HepG2 (cell line): ENCODE results near the gene ADGRB2. TPM values are rescaled to one million over a fixed set of nuclear protein-coding genes. Genes with fewer than 3 reads are reported as not detected.

ENCODE experiments used
- HNF4A ChIP-seq: sonication (generic); formaldehyde crosslinking; IDR thresholded peaks from 2 replicates; pipeline ENCODE4 v1.4.0; 2020; ENCODE audit warnings: missing genetic modification reagents
- HOXA7 ChIP-seq: sonication (generic); formaldehyde crosslinking; IDR thresholded peaks from 2 replicates; pipeline ENCODE4 v1.8.1; 2022; ENCODE audit warnings: mild to moderate bottlenecking, missing genetic modification reagents, moderate library complexity
- IRF2 ChIP-seq: IDR thresholded peaks from 2 replicates; pipeline ENCODE4 v1.6.1; 2018; ENCODE audit warnings: missing genetic modification reagents, missing compliant biosample characterization
- KDM6A ChIP-seq: IDR thresholded peaks from 2 replicates; pipeline ENCODE4 v1.6.1; 2016; ENCODE audit warnings: low read depth
- MAFG ChIP-seq: sonication (generic); formaldehyde crosslinking; IDR thresholded peaks from 2 replicates; pipeline ENCODE4 v1.5.1; 2020; ENCODE audit warnings: mild to moderate bottlenecking, missing genetic modification reagents
- NR2F2 ChIP-seq: IDR thresholded peaks from 2 replicates; pipeline ENCODE4 v1.6.1; 2012; ENCODE audit warnings: low read depth, inconsistent platforms, borderline replicate concordance
- REPIN1 ChIP-seq: sonication (generic); formaldehyde crosslinking; IDR thresholded peaks from 2 replicates; pipeline ENCODE4 v1.8.0; 2022; ENCODE audit warnings: missing genetic modification reagents, low read depth, mild to moderate bottlenecking, borderline replicate concordance
- SIN3B ChIP-seq: fragments of 150-350 bp; IDR thresholded peaks from 2 replicates; pipeline ENCODE4 v1.6.1; 2014; ENCODE audit warnings: low read length
- SMYD3 ChIP-seq: sonication (generic); formaldehyde crosslinking; IDR thresholded peaks from 2 replicates; pipeline ENCODE4 v1.8.1; 2023; ENCODE audit warnings: mild to moderate bottlenecking, missing genetic modification reagents
- TCF12 ChIP-seq, 2 experiments: fragments of 450-650 bp in 1 of 2; sonication (generic) in 1 of 2; formaldehyde crosslinking in 1 of 2; IDR thresholded peaks; 2 replicates each; pipeline versions ENCODE4 v1.6.1 to v1.8.0; 2017 to 2022; ENCODE audit warnings: antibody characterized with exemption in 1 of 2, mild to moderate bottlenecking in 1 of 2, missing genetic modification reagents in 1 of 2, moderate library complexity in 1 of 2
- TCF7L2 ChIP-seq: IDR thresholded peaks from 2 replicates; pipeline ENCODE4 v1.6.1; 2011; ENCODE audit warnings: mild to moderate bottlenecking, low read depth, low read length, moderate library complexity
- ZBTB7A ChIP-seq: sonication (generic); formaldehyde crosslinking; IDR thresholded peaks from 2 replicates; pipeline ENCODE4 v1.8.0; 2022; ENCODE audit warnings: mild to moderate bottlenecking, missing genetic modification reagents
- ZBTB7B ChIP-seq: sonication (generic); formaldehyde crosslinking; IDR thresholded peaks from 2 replicates; pipeline ENCODE4 v1.4.0; 2020; ENCODE audit warnings: missing genetic modification reagents
- ZEB1 ChIP-seq: IDR thresholded peaks from 2 replicates; pipeline ENCODE4 v1.6.1; 2012; ENCODE audit warnings: mild to moderate bottlenecking, low read depth, inconsistent platforms; ENCODE audit not compliant: insufficient replicate concordance
- ZFP82 ChIP-seq: sonication (generic); formaldehyde crosslinking; IDR thresholded peaks from 2 replicates; pipeline ENCODE4 v1.5.1; 2020; ENCODE audit warnings: mild to moderate bottlenecking, missing genetic modification reagents, borderline replicate concordance
- polyA plus RNA-seq, 8 experiments: library from polyadenylated mRNA; depleted of rRNA in 3 of 8; stranded (reverse) in 7 of 8; unstranded in 1 of 8; fragments of >200 nt; fragmentation: Illumina TruSeq in 4 of 8; extraction: Trizol in 4 of 8; gene quantifications; 2 replicates each; pipeline versions ENCODE4 v1.2.1 to v1.2.3, GENCODE V29; 2011 to 2016; ENCODE audit warnings: low read depth in 4 of 8, missing spikeins in 1 of 8, mixed read lengths in 1 of 8; ENCODE audit not compliant: insufficient read depth in 1 of 8
- total RNA-seq, 5 experiments: library from RNA; depleted of rRNA; stranded (reverse); fragments of >200 nt; fragmentation: Illumina TruSeq; extraction: Trizol; gene quantifications; 2 replicates each; pipeline ENCODE4 v1.2.3, GENCODE V29; 2016; ENCODE audit warnings: low read depth in 1 of 5
- TF ChIP-seq, protein P1 (sequence below): sonication (generic); formaldehyde crosslinking; conservative IDR thresholded peaks from 2 replicates; pipeline ENCODE4 v1.8.0; 2022; ENCODE audit warnings: mild to moderate bottlenecking, moderate library complexity, missing genetic modification reagents
- TF ChIP-seq, protein P2 (sequence below): sonication (generic); formaldehyde crosslinking; IDR thresholded peaks from 2 replicates; pipeline ENCODE4 v1.5.0; 2020; ENCODE audit warnings: missing genetic modification reagents, mild to moderate bottlenecking, borderline replicate concordance
- TF ChIP-seq, protein P3 (sequence below): sonication (generic); formaldehyde crosslinking; IDR thresholded peaks from 2 replicates; pipeline ENCODE4 v1.4.0; 2020; ENCODE audit warnings: missing genetic modification reagents
- TF ChIP-seq, protein P4 (sequence below): sonication (generic); formaldehyde crosslinking; IDR thresholded peaks from 2 replicates; pipeline ENCODE4 v1.4.0; 2020; ENCODE audit warnings: mild to moderate bottlenecking, missing genetic modification reagents
- TF ChIP-seq, protein P5 (sequence below): sonication (generic); formaldehyde crosslinking; conservative IDR thresholded peaks from 2 replicates; pipeline ENCODE4 v1.4.0; 2020; ENCODE audit warnings: mild to moderate bottlenecking, missing genetic modification reagents, moderate library complexity

ADGRB2 gene
- total and polyA plus RNA-seq, 2 of the 13 experiments (the other 11 are each of a cell fraction or from before 2014, with no cell fraction given): 0.03 to 0.09 TPM

DNA sequence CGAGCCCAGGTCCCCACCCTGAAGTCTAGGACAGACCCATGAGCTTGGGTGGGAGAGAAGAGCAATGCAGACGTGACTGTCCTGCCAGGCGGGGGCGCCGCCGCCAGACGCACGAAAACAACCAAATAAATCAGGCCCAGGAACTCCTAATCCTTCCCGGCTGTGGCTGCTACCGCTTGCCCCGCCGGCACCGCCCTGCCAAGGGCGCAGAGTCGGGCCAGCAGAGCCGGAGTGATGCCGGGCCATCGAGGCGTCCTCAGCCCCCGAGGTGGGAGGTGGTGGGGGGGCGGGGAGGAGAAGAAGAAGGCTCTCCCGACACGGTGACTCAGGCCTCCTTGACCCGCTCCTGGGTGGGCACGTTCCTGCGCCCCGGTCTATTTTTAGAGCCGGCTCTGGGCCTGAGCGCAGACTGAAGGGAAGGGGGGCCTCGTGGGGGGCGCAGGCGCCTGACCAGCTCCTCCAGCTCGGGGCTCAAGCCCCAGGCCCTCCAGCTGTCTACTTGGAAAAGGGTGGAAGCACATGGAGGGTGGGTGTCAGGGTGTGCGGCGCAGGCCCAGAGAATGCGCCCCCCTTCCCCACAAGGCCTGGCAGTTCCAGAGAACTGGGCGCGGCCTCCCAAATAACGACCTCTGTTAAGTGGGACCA, 49.6 kb downstream of the ADGRB2 start (continued):
- TF ChIP-seq, protein P1, sequence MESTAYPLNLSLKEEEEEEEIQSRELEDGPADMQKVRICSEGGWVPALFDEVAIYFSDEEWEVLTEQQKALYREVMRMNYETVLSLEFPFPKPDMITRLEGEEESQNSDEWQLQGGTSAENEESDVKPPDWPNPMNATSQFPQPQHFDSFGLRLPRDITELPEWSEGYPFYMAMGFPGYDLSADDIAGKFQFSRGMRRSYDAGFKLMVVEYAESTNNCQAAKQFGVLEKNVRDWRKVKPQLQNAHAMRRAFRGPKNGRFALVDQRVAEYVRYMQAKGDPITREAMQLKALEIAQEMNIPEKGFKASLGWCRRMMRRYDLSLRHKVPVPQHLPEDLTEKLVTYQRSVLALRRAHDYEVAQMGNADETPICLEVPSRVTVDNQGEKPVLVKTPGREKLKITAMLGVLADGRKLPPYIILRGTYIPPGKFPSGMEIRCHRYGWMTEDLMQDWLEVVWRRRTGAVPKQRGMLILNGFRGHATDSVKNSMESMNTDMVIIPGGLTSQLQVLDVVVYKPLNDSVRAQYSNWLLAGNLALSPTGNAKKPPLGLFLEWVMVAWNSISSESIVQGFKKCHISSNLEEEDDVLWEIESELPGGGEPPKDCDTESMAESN: no peak
- TF ChIP-seq REPIN1 (CRISPR knock-in tag) (no peak), SMYD3 (no peak), HOXA7 (CRISPR knock-in tag) (no peak), ZBTB7B (CRISPR knock-in tag) (no peak), SIN3B (no peak), HNF4A (CRISPR knock-in tag) (no peak), NR2F2 (no peak), KDM6A (no peak), TCF12 (IDR thresholded peaks at IDR 0.05) (no peak), TCF12 (CRISPR knock-in tag; IDR thresholded peaks at IDR 0.05) (peak; percentile 33; the same call in 1 of the 2 replicates), MAFG (CRISPR knock-in tag) (no peak), ZFP82 (CRISPR knock-in tag) (no peak), IRF2 (CRISPR knock-in tag) (no peak), ZBTB7A (CRISPR knock-in tag) (no peak), ZEB1 (no peak), TCF7L2 (no peak)
- TF ChIP-seq, protein P2, sequence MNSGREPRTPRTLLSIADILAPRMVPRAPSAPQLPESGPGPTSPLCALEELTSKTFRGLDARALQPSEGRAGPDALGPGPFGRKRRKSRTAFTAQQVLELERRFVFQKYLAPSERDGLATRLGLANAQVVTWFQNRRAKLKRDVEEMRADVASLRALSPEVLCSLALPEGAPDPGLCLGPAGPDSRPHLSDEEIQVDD (CRISPR knock-in tag): no peak
- TF ChIP-seq, protein P3, sequence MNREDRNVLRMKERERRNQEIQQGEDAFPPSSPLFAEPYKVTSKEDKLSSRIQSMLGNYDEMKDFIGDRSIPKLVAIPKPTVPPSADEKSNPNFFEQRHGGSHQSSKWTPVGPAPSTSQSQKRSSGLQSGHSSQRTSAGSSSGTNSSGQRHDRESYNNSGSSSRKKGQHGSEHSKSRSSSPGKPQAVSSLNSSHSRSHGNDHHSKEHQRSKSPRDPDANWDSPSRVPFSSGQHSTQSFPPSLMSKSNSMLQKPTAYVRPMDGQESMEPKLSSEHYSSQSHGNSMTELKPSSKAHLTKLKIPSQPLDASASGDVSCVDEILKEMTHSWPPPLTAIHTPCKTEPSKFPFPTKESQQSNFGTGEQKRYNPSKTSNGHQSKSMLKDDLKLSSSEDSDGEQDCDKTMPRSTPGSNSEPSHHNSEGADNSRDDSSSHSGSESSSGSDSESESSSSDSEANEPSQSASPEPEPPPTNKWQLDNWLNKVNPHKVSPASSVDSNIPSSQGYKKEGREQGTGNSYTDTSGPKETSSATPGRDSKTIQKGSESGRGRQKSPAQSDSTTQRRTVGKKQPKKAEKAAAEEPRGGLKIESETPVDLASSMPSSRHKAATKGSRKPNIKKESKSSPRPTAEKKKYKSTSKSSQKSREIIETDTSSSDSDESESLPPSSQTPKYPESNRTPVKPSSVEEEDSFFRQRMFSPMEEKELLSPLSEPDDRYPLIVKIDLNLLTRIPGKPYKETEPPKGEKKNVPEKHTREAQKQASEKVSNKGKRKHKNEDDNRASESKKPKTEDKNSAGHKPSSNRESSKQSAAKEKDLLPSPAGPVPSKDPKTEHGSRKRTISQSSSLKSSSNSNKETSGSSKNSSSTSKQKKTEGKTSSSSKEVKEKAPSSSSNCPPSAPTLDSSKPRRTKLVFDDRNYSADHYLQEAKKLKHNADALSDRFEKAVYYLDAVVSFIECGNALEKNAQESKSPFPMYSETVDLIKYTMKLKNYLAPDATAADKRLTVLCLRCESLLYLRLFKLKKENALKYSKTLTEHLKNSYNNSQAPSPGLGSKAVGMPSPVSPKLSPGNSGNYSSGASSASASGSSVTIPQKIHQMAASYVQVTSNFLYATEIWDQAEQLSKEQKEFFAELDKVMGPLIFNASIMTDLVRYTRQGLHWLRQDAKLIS: no peak
- TF ChIP-seq, protein P4, sequence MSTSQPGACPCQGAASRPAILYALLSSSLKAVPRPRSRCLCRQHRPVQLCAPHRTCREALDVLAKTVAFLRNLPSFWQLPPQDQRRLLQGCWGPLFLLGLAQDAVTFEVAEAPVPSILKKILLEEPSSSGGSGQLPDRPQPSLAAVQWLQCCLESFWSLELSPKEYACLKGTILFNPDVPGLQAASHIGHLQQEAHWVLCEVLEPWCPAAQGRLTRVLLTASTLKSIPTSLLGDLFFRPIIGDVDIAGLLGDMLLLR (CRISPR knock-in tag): no peak
- TF ChIP-seq, protein P5, sequence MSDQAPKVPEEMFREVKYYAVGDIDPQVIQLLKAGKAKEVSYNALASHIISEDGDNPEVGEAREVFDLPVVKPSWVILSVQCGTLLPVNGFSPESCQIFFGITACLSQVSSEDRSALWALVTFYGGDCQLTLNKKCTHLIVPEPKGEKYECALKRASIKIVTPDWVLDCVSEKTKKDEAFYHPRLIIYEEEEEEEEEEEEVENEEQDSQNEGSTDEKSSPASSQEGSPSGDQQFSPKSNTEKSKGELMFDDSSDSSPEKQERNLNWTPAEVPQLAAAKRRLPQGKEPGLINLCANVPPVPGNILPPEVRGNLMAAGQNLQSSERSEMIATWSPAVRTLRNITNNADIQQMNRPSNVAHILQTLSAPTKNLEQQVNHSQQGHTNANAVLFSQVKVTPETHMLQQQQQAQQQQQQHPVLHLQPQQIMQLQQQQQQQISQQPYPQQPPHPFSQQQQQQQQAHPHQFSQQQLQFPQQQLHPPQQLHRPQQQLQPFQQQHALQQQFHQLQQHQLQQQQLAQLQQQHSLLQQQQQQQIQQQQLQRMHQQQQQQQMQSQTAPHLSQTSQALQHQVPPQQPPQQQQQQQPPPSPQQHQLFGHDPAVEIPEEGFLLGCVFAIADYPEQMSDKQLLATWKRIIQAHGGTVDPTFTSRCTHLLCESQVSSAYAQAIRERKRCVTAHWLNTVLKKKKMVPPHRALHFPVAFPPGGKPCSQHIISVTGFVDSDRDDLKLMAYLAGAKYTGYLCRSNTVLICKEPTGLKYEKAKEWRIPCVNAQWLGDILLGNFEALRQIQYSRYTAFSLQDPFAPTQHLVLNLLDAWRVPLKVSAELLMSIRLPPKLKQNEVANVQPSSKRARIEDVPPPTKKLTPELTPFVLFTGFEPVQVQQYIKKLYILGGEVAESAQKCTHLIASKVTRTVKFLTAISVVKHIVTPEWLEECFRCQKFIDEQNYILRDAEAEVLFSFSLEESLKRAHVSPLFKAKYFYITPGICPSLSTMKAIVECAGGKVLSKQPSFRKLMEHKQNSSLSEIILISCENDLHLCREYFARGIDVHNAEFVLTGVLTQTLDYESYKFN: no peak
